ENCODE data around the gene PAN3. TPM values are rescaled to one million over a fixed set of nuclear protein-coding genes. Genes with fewer than 3 reads are reported as not detected.

The PAN3 gene
- polyA plus RNA-seq, 1 experiment: 10.7 TPM

DNA sequence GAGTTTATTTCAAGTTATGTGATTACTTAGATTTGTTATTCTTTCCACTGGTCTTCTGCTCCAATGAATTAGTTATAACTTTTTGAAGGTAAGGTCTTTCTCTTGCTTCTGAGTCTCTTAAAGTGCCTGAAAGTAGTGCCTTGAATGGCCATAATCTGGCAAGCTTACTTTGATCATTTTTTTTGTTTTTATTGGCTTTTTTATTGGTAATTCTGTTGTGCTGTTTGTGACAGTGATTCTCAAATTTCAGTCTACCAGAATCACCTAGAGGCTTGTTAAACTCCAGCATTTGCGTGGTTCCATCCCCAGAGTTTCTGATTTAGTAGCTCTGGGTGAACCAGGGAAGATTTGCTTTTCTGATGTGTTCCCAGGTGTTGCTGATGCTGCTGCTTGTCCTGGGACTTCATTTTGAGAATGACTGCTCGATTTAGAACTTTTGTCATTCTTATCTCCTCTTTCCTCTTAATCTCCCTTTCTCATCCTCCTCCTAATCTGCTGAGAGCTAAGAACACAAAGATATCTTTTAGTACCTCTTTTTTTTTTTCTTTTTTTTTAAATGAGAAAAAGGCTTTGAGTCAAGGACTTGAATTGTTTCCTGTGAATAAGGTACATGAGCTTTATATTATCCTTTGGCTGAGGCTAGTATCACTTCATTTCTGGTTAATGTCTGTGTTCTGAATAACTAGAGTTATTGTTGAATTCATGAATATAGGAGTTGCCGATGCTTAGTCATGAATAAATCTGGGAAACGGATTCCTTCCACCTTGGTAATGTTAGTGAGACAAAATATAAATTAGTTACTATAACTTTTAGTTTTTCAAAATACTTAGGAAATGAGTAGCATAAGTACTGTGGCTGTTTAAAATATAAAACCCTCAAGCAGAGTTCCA lies 91.4 kb downstream of the PAN3 start:
- ChIA-PET POLR2A (no interaction called here), CTCF (interaction anchor here (0.9 to 1.5 kb wide), 4 partner anchors 10 to 20 kb away, joined by 3 to 5 read pairs (median 4); no protein-coding TSS in a partner anchor)
- no peak overlapping the region for H3K4me3 ChIP-seq (ENCODE audit: low read depth, low read length)
- DNase-seq (ENCODE audit: low read depth): no peak
- no peaks in the 10 kb centered on the region for H3K36me3 ChIP-seq (ENCODE audit: control insufficient read depth, insufficient read depth, low read length)
- no peaks in the 10 kb centered on the region for H3K27me3 ChIP-seq (ENCODE audit: control insufficient read depth, insufficient read depth, low read length)
- TF ChIP-seq, protein P1, sequence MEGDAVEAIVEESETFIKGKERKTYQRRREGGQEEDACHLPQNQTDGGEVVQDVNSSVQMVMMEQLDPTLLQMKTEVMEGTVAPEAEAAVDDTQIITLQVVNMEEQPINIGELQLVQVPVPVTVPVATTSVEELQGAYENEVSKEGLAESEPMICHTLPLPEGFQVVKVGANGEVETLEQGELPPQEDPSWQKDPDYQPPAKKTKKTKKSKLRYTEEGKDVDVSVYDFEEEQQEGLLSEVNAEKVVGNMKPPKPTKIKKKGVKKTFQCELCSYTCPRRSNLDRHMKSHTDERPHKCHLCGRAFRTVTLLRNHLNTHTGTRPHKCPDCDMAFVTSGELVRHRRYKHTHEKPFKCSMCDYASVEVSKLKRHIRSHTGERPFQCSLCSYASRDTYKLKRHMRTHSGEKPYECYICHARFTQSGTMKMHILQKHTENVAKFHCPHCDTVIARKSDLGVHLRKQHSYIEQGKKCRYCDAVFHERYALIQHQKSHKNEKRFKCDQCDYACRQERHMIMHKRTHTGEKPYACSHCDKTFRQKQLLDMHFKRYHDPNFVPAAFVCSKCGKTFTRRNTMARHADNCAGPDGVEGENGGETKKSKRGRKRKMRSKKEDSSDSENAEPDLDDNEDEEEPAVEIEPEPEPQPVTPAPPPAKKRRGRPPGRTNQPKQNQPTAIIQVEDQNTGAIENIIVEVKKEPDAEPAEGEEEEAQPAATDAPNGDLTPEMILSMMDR (IDR thresholded peaks at IDR 0.05; ENCODE audit: insufficient read depth, low read depth, low read length): no peak

DNA sequence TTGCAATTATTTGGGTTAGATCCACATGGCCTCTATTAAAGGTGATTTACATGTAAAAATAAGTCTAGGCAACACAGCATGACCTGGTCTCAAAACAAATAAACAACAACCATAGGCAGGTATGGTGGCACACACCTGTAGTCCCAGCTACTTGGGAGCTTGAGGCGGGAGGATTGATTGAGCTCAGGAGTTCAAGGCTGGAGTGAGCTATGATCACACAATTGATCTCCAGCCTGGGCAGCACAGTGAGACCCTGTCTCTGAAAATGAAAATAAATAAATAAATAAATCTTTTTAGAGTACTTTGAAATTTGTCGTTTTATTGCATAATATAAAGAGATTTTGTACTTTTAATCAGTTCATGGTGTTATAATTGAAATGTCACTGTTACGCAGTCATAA lies 93.3 kb downstream of the PAN3 start:
- DNase-seq (ENCODE audit: low read depth): no peak
- TF ChIP-seq, protein P1 (IDR thresholded peaks at IDR 0.05; ENCODE audit: insufficient read depth, low read depth, low read length): no peak
- CTCF ChIA-PET: no interaction called here
- H3K27me3 ChIP-seq (ENCODE audit: control insufficient read depth, insufficient read depth, low read length): no peaks in the 10 kb centered on the region
- no peak overlapping the region for H3K4me3 ChIP-seq (ENCODE audit: low read depth, low read length)
- no peaks in the 10 kb centered on the region for H3K36me3 ChIP-seq (ENCODE audit: control insufficient read depth, insufficient read depth, low read length)
- POLR2A ChIA-PET: no interaction called here

DNA sequence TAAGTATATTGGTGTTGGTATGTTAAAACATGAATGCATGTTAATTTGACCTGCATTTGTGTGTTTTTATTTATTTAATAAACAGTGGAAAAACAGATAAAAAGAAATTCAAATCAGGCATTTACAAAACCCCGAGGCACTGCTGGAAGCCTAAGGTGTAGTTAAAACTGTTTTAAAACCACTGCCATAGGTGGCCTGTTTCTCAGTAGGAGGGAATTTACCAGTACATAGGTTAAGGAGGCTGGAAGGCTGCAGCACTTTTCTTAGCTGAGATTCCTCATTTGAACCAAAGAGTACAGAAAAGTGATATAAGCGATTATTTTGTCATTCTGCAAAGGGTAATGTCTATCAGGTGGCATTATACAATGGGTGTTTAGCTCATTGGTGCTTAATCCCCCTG lies 99.6 kb downstream of the PAN3 start:
- no peak for DNase-seq (ENCODE audit: low read depth)
- Histone ChIP-seq H3K36me3 (ENCODE audit: control insufficient read depth, insufficient read depth, low read length) (no peaks in the 10 kb centered on the region; the same call in 1 of the 2 replicates), H3K27me3 (ENCODE audit: control insufficient read depth, insufficient read depth, low read length) (no peaks in the 10 kb centered on the region), H3K4me3 (ENCODE audit: low read depth, low read length) (no peak overlapping the region)
- POLR2A ChIA-PET: no interaction called here
- CTCF ChIA-PET: no interaction called here
- TF ChIP-seq, protein P1 (IDR thresholded peaks at IDR 0.05; ENCODE audit: insufficient read depth, low read depth, low read length): no peak

DNA sequence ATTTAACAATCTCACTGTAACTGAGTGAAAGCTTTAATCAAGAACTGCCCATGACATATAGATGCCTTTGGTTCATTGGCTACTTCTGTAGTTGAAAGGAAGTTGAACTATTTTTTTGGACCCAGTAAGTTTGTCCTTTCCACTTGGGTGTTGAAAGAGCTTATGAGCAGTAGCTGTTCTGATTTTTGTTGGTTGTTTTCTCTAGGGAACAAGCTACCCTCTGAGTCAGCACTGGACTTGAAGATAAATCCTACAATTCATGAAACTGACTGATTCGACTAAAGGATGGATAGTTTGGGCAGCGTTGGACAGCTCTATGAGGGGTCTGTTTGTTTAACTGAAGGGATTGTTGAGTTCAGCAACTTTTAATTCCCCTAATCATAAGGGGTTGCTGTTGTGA lies 101.0 kb downstream of the PAN3 start:
- CTCF ChIA-PET: interaction anchor here (0.7 to 1.2 kb wide), 3 partner anchors 10 to 19 kb away, joined by 3 read pairs; no protein-coding TSS in a partner anchor
- DNase-seq (ENCODE audit: low read depth): no peak
- H3K36me3 ChIP-seq (ENCODE audit: control insufficient read depth, insufficient read depth, low read length): no peaks in the 10 kb centered on the region; the same call in 1 of the 2 replicates
- TF ChIP-seq, protein P1 (IDR thresholded peaks at IDR 0.05; ENCODE audit: insufficient read depth, low read depth, low read length): no peak
- no peak overlapping the region for H3K4me3 ChIP-seq (ENCODE audit: low read depth, low read length)
- POLR2A ChIA-PET: no interaction called here
- no peaks in the 10 kb centered on the region for H3K27me3 ChIP-seq (ENCODE audit: control insufficient read depth, insufficient read depth, low read length)

DNA sequence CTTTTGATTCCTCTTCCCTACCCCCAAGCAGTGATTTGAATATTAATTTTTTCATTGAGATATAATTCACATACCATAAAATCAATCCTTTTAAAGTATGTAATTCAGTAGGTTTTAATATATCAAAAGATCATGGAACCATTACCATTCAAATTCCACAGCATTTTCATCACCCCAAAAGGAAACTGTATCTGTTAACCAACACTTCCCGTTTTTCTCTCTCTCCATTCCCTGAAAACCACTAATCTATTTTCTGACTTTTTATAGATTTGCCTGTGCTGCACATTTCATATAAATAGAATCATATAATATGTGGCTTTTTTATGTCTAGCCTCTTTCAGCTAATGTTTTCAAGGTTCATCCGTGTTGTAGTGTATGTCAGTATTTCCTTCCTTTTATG lies 107.1 kb downstream of the PAN3 start:
- no peaks in the 10 kb centered on the region; the same call in 1 of the 2 replicates for H3K36me3 ChIP-seq (ENCODE audit: control insufficient read depth, insufficient read depth, low read length)
- no peak overlapping the region for H3K4me3 ChIP-seq (ENCODE audit: low read depth, low read length)
- POLR2A ChIA-PET: no interaction called here
- no peak for DNase-seq (ENCODE audit: low read depth)
- CTCF ChIA-PET: no interaction called here
- TF ChIP-seq, protein P1 (IDR thresholded peaks at IDR 0.05; ENCODE audit: insufficient read depth, low read depth, low read length): no peak
- H3K27me3 ChIP-seq (ENCODE audit: control insufficient read depth, insufficient read depth, low read length): no peaks in the 10 kb centered on the region
